Lung (tissue), 12 donors: Measurements from ENCODE around the gene ZNF568. TPM values are rescaled to one million over a fixed set of nuclear protein-coding genes. Genes with fewer than 3 reads are reported as not detected.

Experiments used
- ATAC-seq: fragments of 200-7000 bp; cut with Tn5 transposase; one replicate; pipeline ENCODE4 v1.9.1; 2020; ENCODE audit warnings: moderate number of reproducible peaks; ENCODE audit not compliant: insufficient read depth, low FRiP score
- DNase-seq, 3 donors: peaks; one replicate each; pipeline ENCODE4 v3.0.0-alpha.2; 2013 to 2017
- H3K27ac ChIP-seq, 2 donors: one replicate each; pipeline ENCODE4 v1.5.1; 2013; ENCODE audit warnings: mild to moderate bottlenecking in 2 of 2, moderate library complexity in 2 of 2, control low read depth in 1 of 2, inconsistent platforms in 1 of 2, low read depth in 1 of 2, low read length in 1 of 2
- H3K27me3 ChIP-seq, 3 donors: one replicate each; pipeline ENCODE4 v1.5.1; 2013; ENCODE audit warnings: low read length in 2 of 3; ENCODE audit not compliant: control insufficient read depth in 3 of 3, insufficient read depth in 3 of 3
- H3K36me3 ChIP-seq, 4 donors: one replicate each; pipeline ENCODE4 v1.5.1; 2013; ENCODE audit warnings: low read length in 4 of 4, mild to moderate bottlenecking in 1 of 4, moderate library complexity in 1 of 4; ENCODE audit not compliant: control insufficient read depth in 4 of 4, insufficient read depth in 4 of 4
- H3K4me1 ChIP-seq, 5 donors: one replicate each; pipeline ENCODE4 v1.5.1; 2013; ENCODE audit warnings: low read length in 5 of 5, mild to moderate bottlenecking in 2 of 5, moderate library complexity in 1 of 5; ENCODE audit not compliant: control insufficient read depth in 5 of 5, insufficient read depth in 5 of 5
- H3K4me3 ChIP-seq: one replicate; pipeline ENCODE4 v1.5.1; 2013; ENCODE audit warnings: mild to moderate bottlenecking, control low read depth, moderate library complexity
- H3K9ac ChIP-seq, 2 donors: one replicate each; pipeline ENCODE4 v1.5.1; 2013; ENCODE audit warnings: low read length in 2 of 2, control low read depth in 1 of 2; ENCODE audit not compliant: insufficient read depth in 1 of 2
- H3K9me3 ChIP-seq, 4 donors: one replicate each; pipeline ENCODE4 v1.5.1; 2013; ENCODE audit warnings: low read length in 3 of 4, mild to moderate bottlenecking in 1 of 4, moderate library complexity in 1 of 4; ENCODE audit not compliant: control insufficient read depth in 4 of 4, insufficient read depth in 3 of 4
- CTCF ChIP-seq: IDR thresholded peaks from 2 replicates; pipeline ENCODE4 v1.5.1; 2012; ENCODE audit warnings: mild to moderate bottlenecking; ENCODE audit errors: control extremely low read depth, extremely low read depth
- WGBS, 2 donors: extraction: QIAGEN DNeasy Blood & Tissue Kit; methylation state at CpG; one replicate each; pipeline ENCODE4 v1.1.7; 2013; 5-methylcytosine and 5-hydroxymethylcytosine counted together
- polyA plus RNA-seq, 2 donors: library from polyadenylated mRNA; stranded (reverse); fragments of 200-250 nt; gene quantifications; one replicate each; pipeline ENCODE4 v1.2.1, GENCODE V29; 2013
- total RNA-seq, 2 donors: library from RNA; depleted of rRNA in 1 of 2; stranded (reverse); fragments of >200 nt in 1 of 2; gene quantifications; one replicate each; pipeline ENCODE4 v1.2.1, GENCODE V29; 2014 to 2021
- donor health status: control.
- donor health status: control.
- donor health status: Bipolar disorder and iron deficiency.
- donor health status: healthy.
- donor health status: DM: yes; HTN: yes; CAD: no.

ZNF568 gene
- total and polyA plus RNA-seq, 4 donors = 2.5 to 25.3 (median 6.1) TPM

DNA sequence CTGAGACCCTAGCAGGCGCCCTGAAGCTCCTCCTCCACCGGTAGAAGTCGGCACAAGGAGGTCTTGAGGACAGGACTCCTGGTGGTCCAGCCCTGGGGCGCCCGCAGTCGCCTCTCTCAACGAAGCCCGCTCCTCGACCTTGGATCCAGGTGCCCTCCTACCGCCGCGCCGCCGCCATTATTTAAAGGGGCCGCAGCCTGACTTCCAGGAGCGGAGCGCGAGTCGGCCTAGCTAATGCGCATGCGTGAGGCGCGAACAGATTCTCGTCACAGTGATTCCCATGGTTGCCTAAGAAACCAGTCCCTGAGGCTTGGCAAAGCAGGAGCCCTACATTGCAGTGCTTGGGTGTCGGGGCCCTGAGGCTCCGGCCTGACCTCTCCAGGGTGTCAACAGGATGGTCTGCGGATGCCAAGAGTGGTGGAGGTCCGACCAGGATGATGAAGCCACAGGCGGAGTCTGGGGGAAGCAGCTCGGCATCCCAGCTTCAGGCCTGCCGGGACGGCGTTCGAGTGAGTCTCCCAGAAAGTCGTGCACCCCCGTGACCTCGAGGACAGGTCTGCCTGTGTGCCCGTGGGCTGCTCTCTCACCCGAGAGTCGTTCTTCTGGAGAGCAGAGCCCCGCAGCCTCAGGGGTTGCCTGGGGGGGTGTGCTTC, 96.1 kb downstream of the ZNF568 start:
- no peak for ATAC-seq
- 97% methylated on average over 41 of the region's 41 CpGs for WGBS, 2 donors

GRCh38 chr19:37014456-37014855, 98.3 kb downstream of the ZNF568 start:
- no peak for ATAC-seq

More for the DNA sequence above, 96.1 kb downstream of the ZNF568 start:
- Histone ChIP-seq H3K36me3 (peaks cover 0 to 50% (median 3%) of the 10 kb centered on the region in 4 donors), H3K27ac (no peak overlapping the region), H3K4me3 (no peak overlapping the region), H3K9me3 (peaks cover 2 to 95% (median 32%) of the 10 kb centered on the region in 4 donors), H3K27me3 (no peaks in the 10 kb centered on the region), H3K9ac (no peak overlapping the region), H3K4me1 (no peaks in the 10 kb centered on the region)
- DNase-seq = no peak
- no peak for TF ChIP-seq CTCF

DNA sequence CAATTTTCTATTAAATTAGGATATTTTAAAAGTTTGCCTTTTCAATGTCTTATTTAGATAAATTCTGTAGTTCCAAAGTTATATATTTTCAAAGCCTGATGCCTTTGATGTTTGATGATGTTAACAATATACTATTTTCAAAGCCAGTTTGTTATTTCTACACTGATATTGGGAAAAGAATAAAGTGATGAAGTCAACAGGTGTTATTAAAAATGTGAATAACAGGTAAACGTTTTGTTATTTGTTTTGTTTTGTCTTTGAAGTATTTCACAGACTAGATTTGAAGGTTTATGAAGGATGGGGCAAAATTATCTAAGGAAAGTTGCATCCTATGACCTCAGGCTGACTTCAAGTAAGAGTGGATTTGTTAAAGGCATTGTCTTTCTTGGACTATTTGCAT, 129.0 kb downstream of the ZNF568 start:
- Histone ChIP-seq H3K9me3 (peaks cover 0 to 10% (median 5%) of the 10 kb centered on the region in 4 donors), H3K4me1 (no peaks in the 10 kb centered on the region), H3K4me3 (no peak overlapping the region), H3K9ac (no peak overlapping the region), H3K36me3 (no peaks in the 10 kb centered on the region), H3K27ac (no peak overlapping the region), H3K27me3 (no peaks in the 10 kb centered on the region)
- DNase-seq = no peak
- no peak for TF ChIP-seq CTCF
- ATAC-seq = no peak
- WGBS, 2 donors = 51 to 54% methylated on average over 1 of the region's 1 CpG

More at GRCh38 chr19:37014456-37014855, 98.3 kb downstream of the ZNF568 start:
- peaks cover 2 to 78% (median 31%) of the 10 kb centered on the region in 4 donors for H3K9me3 ChIP-seq
- 95 to 97% methylated on average over 23 of the region's 23 CpGs for WGBS, 2 donors
- no peaks in the 10 kb centered on the region for H3K4me1 ChIP-seq
- no peak for TF ChIP-seq CTCF
- no peak overlapping the region for H3K4me3 ChIP-seq
- H3K36me3 ChIP-seq = peaks cover 0 to 42% (median 3%) of the 10 kb centered on the region in 4 donors
- H3K27ac ChIP-seq = no peak overlapping the region
- no peaks in the 10 kb centered on the region for H3K27me3 ChIP-seq
- H3K9ac ChIP-seq = no peak overlapping the region
- no peak for DNase-seq

Other genes with a start within 250 kb of the ZNF568 start
- gene ZNF461, start 249.5 kb upstream of the ZNF568 start, total RNA-seq = 10 to 100 TPM in 1 of 2 donors, 1 to 10 TPM in 1; 8.7 to 15.3 TPM
- gene ZNF461, start 249.5 kb upstream of the ZNF568 start, polyA plus RNA-seq = 1 to 10 TPM; 2.0 to 3.8 TPM
- gene ZNF567, start 228.7 kb upstream of the ZNF568 start, total RNA-seq = 10 to 100 TPM in 1 of 2 donors, 1 to 10 TPM in 1; 3.9 to 12.3 TPM
- gene ZNF567, start 228.7 kb upstream of the ZNF568 start, polyA plus RNA-seq = 1 to 10 TPM; 2.3 to 2.4 TPM
- gene ZNF850, start 143.5 kb upstream of the ZNF568 start, total RNA-seq = 1 to 10 TPM; 3.1 to 4.9 TPM
- gene ZNF850, start 143.5 kb upstream of the ZNF568 start, polyA plus RNA-seq = under 1 TPM; 0.31 to 0.38 TPM
- 10 to 100 TPM in 1 of 2 donors, 1 to 10 TPM in 1; 5.9 to 10.7 TPM for gene ZNF790, start 77.9 kb upstream of the ZNF568 start, total RNA-seq
- 1 to 10 TPM; 2.0 to 2.5 TPM for gene ZNF790, start 77.9 kb upstream of the ZNF568 start, polyA plus RNA-seq
- gene ZNF345, start 65.5 kb upstream of the ZNF568 start, total RNA-seq = 10 to 100 TPM in 1 of 2 donors, 1 to 10 TPM in 1; 3.8 to 22.5 TPM
- gene ZNF345, start 65.5 kb upstream of the ZNF568 start, polyA plus RNA-seq = 1 to 10 TPM; 1.8 to 3.2 TPM
- gene ZNF829, start within 50 bp of the ZNF568 start, total RNA-seq = 1 to 10 TPM; 2.3 to 4.2 TPM
- gene ZNF829, start within 50 bp of the ZNF568 start, polyA plus RNA-seq = under 1 TPM; 0.65 to 0.81 TPM
- 10 to 100 TPM in 1 of 2 donors, 1 to 10 TPM in 1; 8.0 to 11.2 TPM for gene ZNF420, start 162.1 kb downstream of the ZNF568 start, total RNA-seq
- gene ZNF420, start 162.1 kb downstream of the ZNF568 start, polyA plus RNA-seq = 1 to 10 TPM; 2.4 to 3.2 TPM